HG03039 (cell line): ENCODE measurements around the gene STEAP1B.
A peak's percentile ranks its signal among the peaks of the same experiment; 100 is the strongest.

ENCODE experiments used
- ATAC-seq: cut with Tn5 transposase; IDR thresholded peaks from one replicate; pipeline ENCODE4 v1.9.1; 2021; ENCODE audit warnings: mild to moderate bottlenecking, moderate library complexity; ENCODE audit not compliant: unreplicated experiment

Gene STEAP1B

GRCh38 chr7:22406715-22407114 is 93.3 kb downstream of the STEAP1B start:
- no peak for ATAC-seq

GRCh38 chr7:22404421-22405023 is 95.5 kb downstream of the STEAP1B start:
- no peak for ATAC-seq

GRCh38 chr7:22403344-22403743 is 96.6 kb downstream of the STEAP1B start:
- no peak for ATAC-seq

- ATAC-seq = no peak
Measured at GRCh38 chr7:22402250-22402649, 97.7 kb downstream of the STEAP1B start.

- no peak for ATAC-seq
Measured at GRCh38 chr7:22400936-22401553, 98.9 kb downstream of the STEAP1B start.

GRCh38 chr7:22400150-22400814 is 99.7 kb downstream of the STEAP1B start:
- ATAC-seq = no peak

GRCh38 chr7:22399546-22399945 is 100.4 kb downstream of the STEAP1B start:
- no peak for ATAC-seq

- ATAC-seq = no peak
Measured at GRCh38 chr7:22399091-22399490, 100.9 kb downstream of the STEAP1B start.

- no peak for ATAC-seq
Measured at GRCh38 chr7:22397981-22398380, 102.0 kb downstream of the STEAP1B start.

- no peak for ATAC-seq
Measured at GRCh38 chr7:22395222-22395621, 104.8 kb downstream of the STEAP1B start.

- ATAC-seq = no peak
Measured at GRCh38 chr7:22394739-22395138, 105.2 kb downstream of the STEAP1B start.

- ATAC-seq = no peak
Measured at GRCh38 chr7:22393913-22394729, 105.9 kb downstream of the STEAP1B start.

- no peak for ATAC-seq
Measured at GRCh38 chr7:22390516-22390915, 109.5 kb downstream of the STEAP1B start.

- ATAC-seq = no peak
Measured at GRCh38 chr7:22389892-22390291, 110.1 kb downstream of the STEAP1B start.

- no peak for ATAC-seq
Measured at GRCh38 chr7:22387583-22387982, 112.4 kb downstream of the STEAP1B start.

- ATAC-seq = peak; percentile 48
Measured at GRCh38 chr7:22386865-22387264, 113.1 kb downstream of the STEAP1B start.

GRCh38 chr7:22386206-22386858 is 113.7 kb downstream of the STEAP1B start:
- ATAC-seq = peak; percentile 67

- no peak for ATAC-seq
Measured at GRCh38 chr7:22385326-22385725, 114.7 kb downstream of the STEAP1B start.

- ATAC-seq = no peak
Measured at GRCh38 chr7:22380333-22380732, 119.7 kb downstream of the STEAP1B start.

GRCh38 chr7:22378199-22378980 is 121.6 kb downstream of the STEAP1B start:
- no peak for ATAC-seq
